Gastrocnemius medialis (tissue), 4 donors: ENCODE measurements around the gene MARCHF6. TPM values are rescaled to one million over a fixed set of nuclear protein-coding genes. Genes with fewer than 3 reads are reported as not detected.
"Not testable (repeated sequence)": the region's sequence is repeated elsewhere in the genome, so short reads cannot be mapped to it uniquely, and the experiment has no call there.

Experiments used
- ATAC-seq, 2 donors: fragments of 150-250 bp; one replicate each; pipeline ENCODE4 v1.9.1; 2016
- DNase-seq, 2 donors: peaks; one replicate each; pipeline ENCODE4 v3.0.0-alpha.2; 2019
- H3K27ac ChIP-seq, 4 donors: fragments of 200-600 bp; sonication (generic); 1 replicate in 1 of 4; 2 replicates in 3 of 4; pipeline ENCODE4 v1.5.1; 2016 to 2018; ENCODE audit warnings: mild to moderate bottlenecking in 2 of 4, moderate library complexity in 1 of 4
- H3K27me3 ChIP-seq, 3 donors: fragments of 200-600 bp; sonication (generic) in 2 of 3; 1 replicate in 1 of 3; 2 replicates in 2 of 3; pipeline versions ENCODE4 v1.5.1 to v1.6.0; 2016 to 2019; ENCODE audit warnings: mild to moderate bottlenecking in 1 of 3, moderate library complexity in 1 of 3
- H3K36me3 ChIP-seq, 2 donors: fragments of 200-600 bp; sonication (generic) in 1 of 2; one replicate each; pipeline ENCODE4 v1.5.1; 2017 to 2018
- H3K4me1 ChIP-seq, 2 donors: fragments of 200-600 bp; sonication (generic) in 1 of 2; one replicate each; pipeline ENCODE4 v1.5.1; 2016 to 2017; ENCODE audit warnings: mild to moderate bottlenecking in 2 of 2
- H3K4me3 ChIP-seq, 4 donors: fragments of 200-600 bp; sonication (generic) in 3 of 4; 1 replicate in 1 of 4; 2 replicates in 3 of 4; pipeline ENCODE4 v1.5.1; 2016 to 2019; ENCODE audit warnings: mild to moderate bottlenecking in 2 of 4
- H3K9me3 ChIP-seq, 3 donors: fragments of 200-600 bp; sonication (generic) in 2 of 3; 1 replicate in 1 of 3; 2 replicates in 2 of 3; pipeline ENCODE4 v1.5.1; 2016 to 2019
- CTCF ChIP-seq, 5 experiments: fragments of 450-650 bp in 3 of 5; fragments of 200-600 bp in 2 of 5; sonication (generic) in 2 of 5; IDR thresholded peaks in 4 of 5; conservative IDR thresholded peaks in 1 of 5; 1 replicate in 4 of 5; 2 replicates in 1 of 5; pipeline ENCODE4 v1.5.1; 2016 to 2019; ENCODE audit warnings: antibody characterized with exemption in 5 of 5, mild to moderate bottlenecking in 3 of 5, moderate library complexity in 3 of 5
- POLR2A ChIP-seq, 2 donors: fragments of 450-650 bp; IDR thresholded peaks; one replicate each; pipeline ENCODE4 v1.6.1; 2017; ENCODE audit warnings: antibody characterized with exemption in 2 of 2, mild to moderate bottlenecking in 2 of 2, moderate library complexity in 2 of 2
- in situ Hi-C, 4 donors: fragments of 200-750 bp; cut with MboI; loops; one replicate each; pipeline versions ENCODE4 v1.15.0 to v1.8.0; 2017; ENCODE audit warnings: low sequenced_read_pairs in 4 of 4
- intact Hi-C: fragments of 100-400 bp; cut with DNase I; formaldehyde crosslinking; loops from one replicate; pipeline ENCODE4 v1.15.1; 2023; ENCODE audit warnings: low total_unique reads
- total RNA-seq, 4 donors: library from RNA; depleted of rRNA; stranded (reverse); fragments of >200 nt; gene quantifications; one replicate each; pipeline versions ENCODE4 v1.1.0 to v1.2.3, GENCODE V29; 2016

The MARCHF6 gene
- total RNA-seq, 4 donors from 2014 or later = 139 to 173 (median 146) TPM

GRCh38 chr5:10306806-10307205 is 46.7 kb upstream of the MARCHF6 start:
- DNase-seq (peak; percentile 57 to 63), ATAC-seq (peak; percentile 38 to 49)

GRCh38 chr5:10307206-10308148 is 46.0 kb upstream of the MARCHF6 start, which contains the start of gene CMBL:
TSS of gene CMBL (minus strand) at chr5:10307902. CDS start at chr5:10290762, 17,140 bp downstream.
- peak in 1 of 2 donors; percentile 40 for DNase-seq
- in situ Hi-C loops = no loop called here

More at GRCh38 chr5:10306806-10307205, 46.7 kb upstream of the MARCHF6 start:
- H3K27ac ChIP-seq = peak overlapping the region; percentile 91 to 98 (median 94)
- intact Hi-C loops (no loop called here), in situ Hi-C loops (no loop called here)
- H3K27me3 ChIP-seq = no peaks in the 10 kb centered on the region
- TF ChIP-seq POLR2A (IDR thresholded peaks at IDR 0.05) (peak in 1 of 2 donors; percentile 41), CTCF (IDR thresholded peaks at IDR 0.05 in 4 of 5, conservative IDR thresholded peaks at IDR 0.05 in 1 of 5) (no peak)
- H3K36me3 ChIP-seq = no peaks in the 10 kb centered on the region
- H3K4me1 ChIP-seq = peaks cover 65 to 71% of the 10 kb centered on the region in 2 donors
- peak overlapping the region; percentile 56 to 70 (median 64) for H3K4me3 ChIP-seq
- no peaks in the 10 kb centered on the region for H3K9me3 ChIP-seq

GRCh38 chr5:10308844-10309243 is 44.7 kb upstream of the MARCHF6 start:
- H3K27ac ChIP-seq = peak overlapping the region; percentile 91 to 98 (median 94)
- in situ Hi-C loops = no loop called here
- TF ChIP-seq POLR2A (IDR thresholded peaks at IDR 0.05) = no peak
- TF ChIP-seq CTCF (IDR thresholded peaks at IDR 0.05 in 4 of 5, conservative IDR thresholded peaks at IDR 0.05 in 1 of 5) = no peak

More at GRCh38 chr5:10307206-10308148, 46.0 kb upstream of the MARCHF6 start, which contains the start of gene CMBL:
- ATAC-seq = peak; percentile 33 to 40
- Histone ChIP-seq H3K27ac (peak within 1 kb of the TSS; percentile 91 to 98 (median 94)), H3K4me1 (peaks cover 66 to 67% of the 10 kb centered on the region in 2 donors), H3K27me3 (no peaks in the 10 kb centered on the region), H3K4me3 (peak within 1 kb of the TSS; percentile 56 to 70 (median 64)), H3K9me3 (no peaks in the 10 kb centered on the region), H3K36me3 (no peaks in the 10 kb centered on the region)
- intact Hi-C loops = no loop called here
- TF ChIP-seq CTCF (IDR thresholded peaks at IDR 0.05 in 4 of 5, conservative IDR thresholded peaks at IDR 0.05 in 1 of 5) = no peak
- no peak for TF ChIP-seq POLR2A (IDR thresholded peaks at IDR 0.05)

GRCh38 chr5:10310066-10310779 is 43.3 kb upstream of the MARCHF6 start:
- no peaks in the 10 kb centered on the region for H3K27me3 ChIP-seq
- no peak for TF ChIP-seq CTCF (IDR thresholded peaks at IDR 0.05 in 4 of 5, conservative IDR thresholded peaks at IDR 0.05 in 1 of 5)
- no peak for TF ChIP-seq POLR2A (IDR thresholded peaks at IDR 0.05)
- ATAC-seq = peak; percentile 45 to 55
- H3K36me3 ChIP-seq = no peaks in the 10 kb centered on the region
- no peaks in the 10 kb centered on the region for H3K9me3 ChIP-seq
- peak overlapping the region; percentile 91 to 98 (median 94) for H3K27ac ChIP-seq
- no peak overlapping the region for H3K4me3 ChIP-seq
- in situ Hi-C loops (no loop called here), intact Hi-C loops (no loop called here)
- DNase-seq = peak in 1 of 2 donors; percentile 73
- peaks cover 45 to 49% of the 10 kb centered on the region in 2 donors for H3K4me1 ChIP-seq

More at GRCh38 chr5:10308844-10309243, 44.7 kb upstream of the MARCHF6 start:
- intact Hi-C loops = no loop called here
- Histone ChIP-seq H3K9me3 (no peaks in the 10 kb centered on the region), H3K4me3 (no peak overlapping the region), H3K4me1 (peaks cover 52 to 53% of the 10 kb centered on the region in 2 donors), H3K36me3 (no peaks in the 10 kb centered on the region), H3K27me3 (no peaks in the 10 kb centered on the region)
- ATAC-seq (no peak), DNase-seq (no peak)

GRCh38 chr5:10310835-10311570 is 42.5 kb upstream of the MARCHF6 start:
- H3K9me3 ChIP-seq, H3K36me3 ChIP-seq, ATAC-seq, H3K4me3 ChIP-seq, intact Hi-C loops, H3K27me3 ChIP-seq, DNase-seq, in situ Hi-C loops: not testable (repeated sequence)
- Histone ChIP-seq H3K4me1 (peaks cover 37 to 41% of the 10 kb centered on the region in 2 donors), H3K27ac (peak overlapping the region; percentile 91 to 98 (median 94))
